NCI-H345 treated with DMSO at 0.1 percent for 48 hours (cell line): ENCODE data around the gene PYDC2.
"Not testable (repeated sequence)": the region's sequence is repeated elsewhere in the genome, so short reads cannot be mapped to it uniquely, and the experiment has no call there.

ENCODE experiments used
- DNase-seq: peaks from one replicate; lab custom pipeline; 2025; ENCODE audit not compliant: unreplicated experiment; lab: John Stamatoyannopoulos, UW

Gene PYDC2

GRCh38 chr3:191460360-191460759, 603 bp upstream of the PYDC2 start:
- DNase-seq, result no peak

GRCh38 chr3:191470080-191470479, 9.1 kb downstream of the PYDC2 start:
- no peak for DNase-seq

GRCh38 chr3:191470545-191470944, 9.6 kb downstream of the PYDC2 start:
- DNase-seq, result no peak

- no peak for DNase-seq
Observed at GRCh38 chr3:191473661-191474198, 12.8 kb downstream of the PYDC2 start.

- DNase-seq, result no peak
Observed at GRCh38 chr3:191476066-191476772, 15.3 kb downstream of the PYDC2 start.

GRCh38 chr3:191483994-191484393, 23.0 kb downstream of the PYDC2 start:
- DNase-seq, result not testable (repeated sequence)

- DNase-seq, result no peak
Observed at GRCh38 chr3:191484461-191484860, 23.5 kb downstream of the PYDC2 start.

GRCh38 chr3:191492601-191493000, 31.6 kb downstream of the PYDC2 start:
- DNase-seq, result no peak

- DNase-seq, result no peak
Observed at GRCh38 chr3:191493336-191493735, 32.4 kb downstream of the PYDC2 start.

GRCh38 chr3:191499307-191500080, 38.5 kb downstream of the PYDC2 start:
- peak; percentile 67 for DNase-seq

- DNase-seq, result no peak
Observed at GRCh38 chr3:191500892-191501291, 39.9 kb downstream of the PYDC2 start.

GRCh38 chr3:191502583-191502982, 41.6 kb downstream of the PYDC2 start:
- DNase-seq, result no peak

- no peak for DNase-seq
Observed at GRCh38 chr3:191509078-191509477, 48.1 kb downstream of the PYDC2 start.
